HG02885 (cell line): ENCODE results near the gene GNG5.
"Not testable (repeated sequence)": the region's sequence is repeated elsewhere in the genome, so short reads cannot be mapped to it uniquely, and the experiment has no call there.

Experiments
- ATAC-seq: cut with Tn5 transposase; IDR thresholded peaks from one replicate; pipeline ENCODE4 v1.9.1; 2021; ENCODE audit warnings: mild to moderate bottlenecking; ENCODE audit not compliant: unreplicated experiment, poor library complexity

The GNG5 gene

GRCh38 chr1:84492726-84493125, 13.7 kb downstream of the GNG5 start:
- no peak for ATAC-seq

- ATAC-seq, result no peak
These were observed 16.6 kb downstream of the GNG5 start for GRCh38 chr1:84489766-84490165.

GRCh38 chr1:84488107-84488506, 18.3 kb downstream of the GNG5 start:
- no peak for ATAC-seq

- ATAC-seq, result no peak
These were observed 25.1 kb downstream of the GNG5 start for GRCh38 chr1:84481317-84481716.

- ATAC-seq, result peak; percentile 35
These were observed 25.7 kb downstream of the GNG5 start for GRCh38 chr1:84480650-84481049.

- peak; percentile 28 for ATAC-seq
These were observed 26.4 kb downstream of the GNG5 start for GRCh38 chr1:84479998-84480397.

GRCh38 chr1:84478876-84479868, 27.2 kb downstream of the GNG5 start, which contains the start of gene RPF1:
Gene RPF1, plus strand, starts transcription at chr1:84479266. Its CDS starts 16 bp downstream, at chr1:84479282.
- ATAC-seq, result peak; percentile 95

GRCh38 chr1:84476225-84476624, 30.2 kb downstream of the GNG5 start:
- ATAC-seq, result no peak

GRCh38 chr1:84467298-84467697, 39.1 kb downstream of the GNG5 start:
- no peak for ATAC-seq

GRCh38 chr1:84462118-84462517, 44.3 kb downstream of the GNG5 start:
- no peak for ATAC-seq

- no peak for ATAC-seq
These were observed 53.9 kb downstream of the GNG5 start for GRCh38 chr1:84452436-84452835.

- no peak for ATAC-seq
These were observed 55.5 kb downstream of the GNG5 start for GRCh38 chr1:84450910-84451309.

- not testable (repeated sequence) for ATAC-seq
These were observed 57.7 kb downstream of the GNG5 start for GRCh38 chr1:84448704-84449103.
